Uterus (tissue), 2 donors: ENCODE results near the gene RAD52.

Experiments
- POLR2A ChIP-seq, 2 donors: fragments of 450-650 bp; IDR thresholded peaks; one replicate each; pipeline ENCODE4 v1.6.1; 2016; ENCODE audit warnings: antibody characterized with exemption in 2 of 2, mild to moderate bottlenecking in 1 of 2, moderate library complexity in 1 of 2
- TF ChIP-seq, protein P1 (sequence below), 4 experiments: fragments of 200-600 bp in 2 of 4; fragments of 450-650 bp in 2 of 4; sonication (generic) in 2 of 4; IDR thresholded peaks; one replicate each; pipeline ENCODE4 v1.5.1; 2016 to 2019; ENCODE audit warnings: antibody characterized with exemption in 4 of 4, mild to moderate bottlenecking in 2 of 4, moderate library complexity in 1 of 4

DNA sequence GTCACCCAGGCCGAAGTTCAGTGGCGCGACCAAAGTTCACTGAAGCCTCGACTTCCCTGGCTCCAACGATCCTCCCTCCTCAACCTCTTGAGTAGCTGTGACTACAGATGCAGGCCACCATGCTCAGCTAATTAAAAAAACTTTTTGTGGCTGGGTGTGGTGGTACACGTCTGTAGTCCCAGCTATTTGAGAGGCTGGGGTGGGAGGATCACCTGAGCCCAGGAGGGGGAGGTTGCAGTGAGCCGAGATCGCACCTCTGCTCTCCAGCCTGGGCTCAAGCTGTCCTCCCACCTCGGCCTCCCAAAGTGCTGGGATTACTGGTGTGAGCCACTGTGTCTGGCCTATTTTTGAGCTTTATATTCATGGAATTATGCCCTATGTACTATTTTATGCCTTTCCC, 18.1 kb upstream of the RAD52 start:
- TF ChIP-seq, protein P1, sequence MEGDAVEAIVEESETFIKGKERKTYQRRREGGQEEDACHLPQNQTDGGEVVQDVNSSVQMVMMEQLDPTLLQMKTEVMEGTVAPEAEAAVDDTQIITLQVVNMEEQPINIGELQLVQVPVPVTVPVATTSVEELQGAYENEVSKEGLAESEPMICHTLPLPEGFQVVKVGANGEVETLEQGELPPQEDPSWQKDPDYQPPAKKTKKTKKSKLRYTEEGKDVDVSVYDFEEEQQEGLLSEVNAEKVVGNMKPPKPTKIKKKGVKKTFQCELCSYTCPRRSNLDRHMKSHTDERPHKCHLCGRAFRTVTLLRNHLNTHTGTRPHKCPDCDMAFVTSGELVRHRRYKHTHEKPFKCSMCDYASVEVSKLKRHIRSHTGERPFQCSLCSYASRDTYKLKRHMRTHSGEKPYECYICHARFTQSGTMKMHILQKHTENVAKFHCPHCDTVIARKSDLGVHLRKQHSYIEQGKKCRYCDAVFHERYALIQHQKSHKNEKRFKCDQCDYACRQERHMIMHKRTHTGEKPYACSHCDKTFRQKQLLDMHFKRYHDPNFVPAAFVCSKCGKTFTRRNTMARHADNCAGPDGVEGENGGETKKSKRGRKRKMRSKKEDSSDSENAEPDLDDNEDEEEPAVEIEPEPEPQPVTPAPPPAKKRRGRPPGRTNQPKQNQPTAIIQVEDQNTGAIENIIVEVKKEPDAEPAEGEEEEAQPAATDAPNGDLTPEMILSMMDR (IDR thresholded peaks at IDR 0.05), result no peak
- no peak for TF ChIP-seq POLR2A (IDR thresholded peaks at IDR 0.05)
